Activated T-cell treated with anti-CD3 and anti-CD28 coated beads, Interleukin-2, amount 50 U/mL, for 4 hours (primary cell): ENCODE data around the gene PAM. TPM values are rescaled to one million over a fixed set of nuclear protein-coding genes. Genes with fewer than 3 reads are reported as not detected.
"Not testable (repeated sequence)": the region's sequence is repeated elsewhere in the genome, so short reads cannot be mapped to it uniquely, and the experiment has no call there.

Source experiments
- ATAC-seq, 2 donors: fragments of 200-7000 bp; cut with Tn5 transposase; one replicate each; pipeline ENCODE4 v1.10.0; 2021
- DNase-seq: peaks from one replicate; pipeline ENCODE4 v3.0.0-alpha.2; 2020
- H3K27me3 Mint-ChIP-seq: one replicate; pipeline ENCODE4 v1.8.0; 2021; ENCODE audit warnings: low read depth, mixed read lengths
- H3K36me3 Mint-ChIP-seq: one replicate; pipeline ENCODE4 v1.8.0; 2022; ENCODE audit warnings: mixed read lengths; ENCODE audit not compliant: insufficient read depth
- H3K4me1 Mint-ChIP-seq: one replicate; pipeline ENCODE4 v1.8.0; 2021; ENCODE audit warnings: low read depth, mixed read lengths
- H3K4me3 Mint-ChIP-seq: one replicate; pipeline ENCODE4 v1.8.0; 2021; ENCODE audit warnings: mild to moderate bottlenecking, moderate library complexity, mixed read lengths
- H3K9me3 Mint-ChIP-seq: one replicate; pipeline ENCODE4 v1.8.0; 2021; ENCODE audit warnings: mixed read lengths
- total RNA-seq, 3 donors: library from RNA; stranded (reverse); gene quantifications; one replicate each; pipeline ENCODE4 v1.2.1, GENCODE V29; 2021

The PAM gene
- total RNA-seq, 3 donors from 2014 or later, result 50.9 to 56.2 (median 55.7) TPM

GRCh38 chr5:102879741-102880140 lies 124.6 kb downstream of the PAM start:
- H3K4me1 Mint-ChIP-seq, result no peaks in the 10 kb centered on the region
- no peaks in the 10 kb centered on the region for H3K9me3 Mint-ChIP-seq
- no peak overlapping the region for H3K4me3 Mint-ChIP-seq
- H3K27me3 Mint-ChIP-seq, result no peaks in the 10 kb centered on the region
- H3K36me3 Mint-ChIP-seq, result peaks cover 19% of the 10 kb centered on the region
- ATAC-seq, result no peak
- DNase-seq, result no peak

GRCh38 chr5:102886586-102886985 lies 131.5 kb downstream of the PAM start:
- no peak for DNase-seq
- peaks cover 15% of the 10 kb centered on the region for H3K4me1 Mint-ChIP-seq
- H3K4me3 Mint-ChIP-seq, result no peak overlapping the region
- H3K27me3 Mint-ChIP-seq, result no peaks in the 10 kb centered on the region
- ATAC-seq, result no peak
- H3K36me3 Mint-ChIP-seq, result peaks cover 13% of the 10 kb centered on the region
- H3K9me3 Mint-ChIP-seq, result no peaks in the 10 kb centered on the region

GRCh38 chr5:102888483-102888882 lies 133.4 kb downstream of the PAM start:
- Mint-ChIP-seq H3K4me1 (peaks cover 15% of the 10 kb centered on the region), H3K36me3 (peaks cover 8% of the 10 kb centered on the region), H3K9me3 (no peaks in the 10 kb centered on the region), H3K4me3 (no peak overlapping the region), H3K27me3 (no peaks in the 10 kb centered on the region)
- DNase-seq (no peak), ATAC-seq (no peak)

DNA sequence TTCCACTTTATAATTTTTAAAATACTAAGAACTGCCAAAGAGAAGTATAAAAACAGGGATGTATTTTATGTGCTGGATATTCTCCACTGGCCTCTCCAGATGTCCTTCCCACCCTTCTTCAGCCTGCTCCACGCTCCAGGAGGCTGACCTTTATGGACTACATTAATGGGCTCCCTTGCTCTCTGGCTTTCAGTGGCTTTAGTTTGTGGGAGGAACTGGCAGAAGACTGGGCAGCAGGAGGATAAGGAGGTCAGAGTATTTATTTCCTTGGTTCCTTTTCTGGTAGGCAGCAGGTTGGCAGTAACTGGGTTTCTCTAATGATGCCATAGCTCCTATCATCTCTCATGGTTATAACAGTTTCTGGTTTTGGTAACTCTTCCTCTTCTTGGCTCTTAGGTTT lies 133.9 kb downstream of the PAM start:
- no peak for DNase-seq
- H3K27me3 Mint-ChIP-seq, result no peaks in the 10 kb centered on the region
- H3K4me3 Mint-ChIP-seq, result no peak overlapping the region
- H3K9me3 Mint-ChIP-seq, result no peaks in the 10 kb centered on the region
- no peak for ATAC-seq
- peaks cover 15% of the 10 kb centered on the region for H3K4me1 Mint-ChIP-seq
- H3K36me3 Mint-ChIP-seq, result peaks cover 11% of the 10 kb centered on the region

DNA sequence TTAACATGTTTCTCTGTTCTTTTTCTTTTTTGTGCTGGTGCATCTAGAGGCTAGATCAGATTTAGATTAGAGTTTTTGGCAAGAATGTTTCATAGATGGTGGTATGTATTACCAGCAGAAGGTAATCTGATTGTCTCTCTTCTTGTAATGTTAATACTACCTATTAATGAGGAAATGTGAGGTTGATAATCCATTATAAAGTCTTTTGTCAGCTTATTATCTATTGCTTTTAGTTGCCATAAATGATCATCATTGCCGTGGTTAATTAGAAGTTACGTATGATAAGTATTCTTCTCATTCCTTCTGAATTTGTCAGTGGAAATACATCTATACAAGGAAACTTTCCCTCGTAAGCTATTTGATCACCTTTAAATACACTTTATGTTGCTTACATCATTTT lies 135.0 kb downstream of the PAM start:
- Mint-ChIP-seq H3K4me1 (peaks cover 15% of the 10 kb centered on the region), H3K36me3 (peaks cover 17% of the 10 kb centered on the region), H3K27me3 (no peaks in the 10 kb centered on the region), H3K9me3 (no peaks in the 10 kb centered on the region), H3K4me3 (no peak overlapping the region)
- DNase-seq, result no peak
- no peak for ATAC-seq

GRCh38 chr5:102891175-102891574 lies 136.1 kb downstream of the PAM start:
- peaks cover 19% of the 10 kb centered on the region for H3K36me3 Mint-ChIP-seq
- peaks cover 13% of the 10 kb centered on the region for H3K4me1 Mint-ChIP-seq
- no peak for DNase-seq
- no peaks in the 10 kb centered on the region for H3K9me3 Mint-ChIP-seq
- no peaks in the 10 kb centered on the region for H3K27me3 Mint-ChIP-seq
- no peak overlapping the region for H3K4me3 Mint-ChIP-seq
- no peak for ATAC-seq

- Mint-ChIP-seq H3K4me3 (no peak overlapping the region), H3K9me3 (no peaks in the 10 kb centered on the region), H3K27me3 (no peaks in the 10 kb centered on the region)
Measured at GRCh38 chr5:102893942-102894341, 138.8 kb downstream of the PAM start.

DNA sequence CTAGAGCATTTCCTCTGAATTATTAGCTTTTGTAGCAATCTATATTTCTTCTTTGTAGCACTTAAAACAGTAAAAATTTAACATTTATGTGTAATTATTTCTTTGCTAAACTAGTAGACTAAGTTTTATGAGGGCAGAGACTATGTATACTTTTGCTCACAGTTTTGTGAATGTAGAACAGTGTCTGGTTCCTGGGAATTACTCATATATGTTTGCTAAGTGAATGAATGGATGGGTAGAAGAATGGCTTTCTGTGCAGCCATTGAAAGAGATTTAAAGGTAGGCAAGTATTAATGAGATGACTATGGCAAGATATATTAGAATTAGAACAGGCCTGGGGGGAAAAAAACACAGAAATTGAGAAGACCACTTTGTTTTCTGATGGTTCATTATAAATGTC lies 140.1 kb downstream of the PAM start:
- Mint-ChIP-seq H3K4me3 (no peak overlapping the region), H3K4me1 (no peaks in the 10 kb centered on the region), H3K27me3 (no peaks in the 10 kb centered on the region), H3K9me3 (no peaks in the 10 kb centered on the region), H3K36me3 (peaks cover 14% of the 10 kb centered on the region)
- ATAC-seq (no peak), DNase-seq (no peak)

More at GRCh38 chr5:102893942-102894341, 138.8 kb downstream of the PAM start:
- H3K4me1 Mint-ChIP-seq, result peaks cover 4% of the 10 kb centered on the region
- DNase-seq (no peak), ATAC-seq (no peak)
- H3K36me3 Mint-ChIP-seq, result peaks cover 14% of the 10 kb centered on the region

- H3K27me3 Mint-ChIP-seq, result no peaks in the 10 kb centered on the region
- no peak for DNase-seq
- no peak for ATAC-seq
- H3K4me1 Mint-ChIP-seq, result no peaks in the 10 kb centered on the region
- no peaks in the 10 kb centered on the region for H3K9me3 Mint-ChIP-seq
- H3K36me3 Mint-ChIP-seq, result peaks cover 14% of the 10 kb centered on the region
- H3K4me3 Mint-ChIP-seq, result no peak overlapping the region
Measured at GRCh38 chr5:102895976-102896375, 140.9 kb downstream of the PAM start.

GRCh38 chr5:102901424-102902134 lies 146.5 kb downstream of the PAM start:
- Mint-ChIP-seq H3K27me3 (no peaks in the 10 kb centered on the region), H3K36me3 (peaks cover 19% of the 10 kb centered on the region), H3K9me3 (peaks cover 6% of the 10 kb centered on the region), H3K4me1 (no peaks in the 10 kb centered on the region), H3K4me3 (no peak overlapping the region)
- DNase-seq (no peak), ATAC-seq (no peak)

DNA sequence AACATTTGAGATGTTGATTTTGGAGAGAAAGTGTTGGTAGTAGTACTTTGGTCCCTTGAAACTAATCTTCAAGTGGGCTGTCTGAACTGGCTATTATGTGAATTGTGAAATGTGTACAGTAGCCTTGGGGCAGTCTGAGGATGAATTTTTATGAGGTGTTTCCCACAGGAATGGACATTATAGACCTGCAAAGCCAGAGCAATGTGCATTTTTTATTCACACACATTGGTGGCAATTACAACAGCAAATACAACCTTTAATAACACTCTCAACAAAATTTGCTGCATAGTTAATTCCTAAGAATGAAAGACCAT lies 147.0 kb downstream of the PAM start:
- peaks cover 6% of the 10 kb centered on the region for H3K9me3 Mint-ChIP-seq
- no peak for ATAC-seq

DNA sequence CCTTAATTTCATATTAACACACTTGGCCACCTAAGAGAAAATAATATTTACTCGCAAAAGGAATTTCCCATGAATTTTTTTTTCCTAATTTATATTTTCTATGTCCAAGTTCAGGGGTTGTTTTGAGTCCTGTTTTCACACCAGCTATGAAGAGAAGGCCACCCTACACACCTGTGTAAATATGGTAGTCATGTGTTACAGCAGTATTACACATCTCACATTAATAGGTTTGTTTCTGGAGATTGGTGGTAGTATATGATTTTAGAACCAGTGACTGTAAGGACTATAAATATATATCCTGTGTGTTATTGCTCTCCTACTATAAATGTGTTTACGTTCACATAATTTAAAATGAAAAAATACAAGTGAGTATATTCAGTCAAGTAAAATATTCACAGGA lies 147.5 kb downstream of the PAM start:
- Mint-ChIP-seq H3K27me3 (no peaks in the 10 kb centered on the region), H3K4me1 (no peaks in the 10 kb centered on the region), H3K4me3 (no peak overlapping the region), H3K36me3 (peaks cover 20% of the 10 kb centered on the region), H3K9me3 (peaks cover 6% of the 10 kb centered on the region)
- DNase-seq (no peak), ATAC-seq (no peak)

More for the DNA sequence above, 147.0 kb downstream of the PAM start:
- Mint-ChIP-seq H3K4me1 (no peaks in the 10 kb centered on the region), H3K4me3 (no peak overlapping the region), H3K36me3 (peaks cover 20% of the 10 kb centered on the region), H3K27me3 (no peaks in the 10 kb centered on the region)
- DNase-seq, result no peak

DNA sequence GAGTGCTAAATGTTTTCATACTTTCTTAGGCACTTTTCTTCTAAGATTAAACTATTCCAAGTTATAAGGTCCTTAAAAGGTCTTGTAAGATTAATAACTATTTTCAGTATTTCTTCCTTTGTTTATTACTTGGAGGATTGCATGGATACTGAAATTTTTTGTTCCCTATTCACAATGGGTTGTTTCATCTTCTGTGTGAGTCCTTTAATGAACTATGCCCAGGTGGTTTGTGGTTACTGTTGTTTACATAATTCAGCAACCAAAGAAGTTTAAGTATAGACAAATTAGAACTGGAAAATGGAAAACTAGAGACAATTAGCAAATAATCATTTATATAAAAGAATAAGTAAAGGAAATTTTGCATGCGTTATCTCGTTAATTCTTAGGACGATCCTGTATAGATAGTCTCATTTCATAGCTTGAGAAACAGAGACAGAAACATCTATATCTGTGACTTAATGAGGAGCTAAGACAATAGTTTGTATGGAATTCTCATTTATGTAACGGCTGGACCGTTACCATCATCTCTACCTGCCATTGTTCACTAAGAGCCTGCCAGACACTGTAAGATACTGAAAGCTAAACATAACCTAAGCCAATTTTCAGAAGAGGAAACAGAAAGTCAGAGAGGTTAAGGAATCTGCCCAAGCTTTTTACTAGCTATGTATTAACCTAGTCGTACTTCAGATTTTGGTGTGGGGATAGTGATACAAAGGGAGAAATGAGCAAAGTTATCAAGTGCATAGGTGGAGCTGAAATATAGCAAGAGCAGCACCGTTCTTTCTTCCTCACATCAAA lies 148.2 kb downstream of the PAM start:
- H3K4me1 Mint-ChIP-seq, result no peaks in the 10 kb centered on the region
- ATAC-seq, result no peak
- H3K27me3 Mint-ChIP-seq, result no peaks in the 10 kb centered on the region
- H3K36me3 Mint-ChIP-seq, result peaks cover 20% of the 10 kb centered on the region
- no peak overlapping the region for H3K4me3 Mint-ChIP-seq
- peaks cover 6% of the 10 kb centered on the region for H3K9me3 Mint-ChIP-seq
- no peak for DNase-seq

GRCh38 chr5:102905056-102905455 lies 150.0 kb downstream of the PAM start:
- Mint-ChIP-seq H3K4me3 (no peak overlapping the region), H3K4me1 (no peaks in the 10 kb centered on the region)
- no peak for ATAC-seq

GRCh38 chr5:102907099-102907498 lies 152.0 kb downstream of the PAM start:
- ATAC-seq, H3K27me3 Mint-ChIP-seq, DNase-seq, H3K4me3 Mint-ChIP-seq, H3K4me1 Mint-ChIP-seq, H3K9me3 Mint-ChIP-seq: not testable (repeated sequence)
- peaks cover 18% of the 10 kb centered on the region for H3K36me3 Mint-ChIP-seq

More at GRCh38 chr5:102905056-102905455, 150.0 kb downstream of the PAM start:
- no peaks in the 10 kb centered on the region for H3K27me3 Mint-ChIP-seq
- DNase-seq, result no peak
- peaks cover 20% of the 10 kb centered on the region for H3K36me3 Mint-ChIP-seq
- H3K9me3 Mint-ChIP-seq, result peaks cover 6% of the 10 kb centered on the region
